ENCODE results near the gene PRC1. TPM values are rescaled to one million over a fixed set of nuclear protein-coding genes. Genes with fewer than 3 reads are reported as not detected.

PRC1 gene
- total RNA-seq, 1 donor from 2014 or later: 18.8 TPM

- H3K4me3 ChIP-seq (ENCODE audit: low read length in 3 of 3): no peak overlapping the region
- peaks cover under 1 to 8% (median 3%) of the 10 kb centered on the region in 3 donors for H3K4me1 ChIP-seq (ENCODE audit: control insufficient read depth in 3 of 3, insufficient read depth in 3 of 3, low read length in 3 of 3)
- H3K27me3 ChIP-seq (ENCODE audit: control insufficient read depth in 3 of 3, insufficient read depth in 3 of 3, low read length in 3 of 3): no peaks in the 10 kb centered on the region
- no peak overlapping the region for H3K9ac ChIP-seq (ENCODE audit: low read depth in 1 of 3, low read length in 3 of 3)
- no peaks in the 10 kb centered on the region for H3K9me3 ChIP-seq (ENCODE audit: control insufficient read depth in 3 of 3, low read length in 3 of 3)
- peaks cover 61 to 67% (median 63%) of the 10 kb centered on the region in 3 donors for H3K36me3 ChIP-seq (ENCODE audit: control insufficient read depth in 3 of 3, insufficient read depth in 3 of 3, low read length in 3 of 3)
- H3K27ac ChIP-seq (ENCODE audit: low read depth, low read length): no peak overlapping the region
Measured at GRCh38 chr15:90949979-90950675, 44.2 kb downstream of the PRC1 start.

- Histone ChIP-seq H3K9me3 (ENCODE audit: control insufficient read depth in 3 of 3, low read length in 3 of 3) (no peaks in the 10 kb centered on the region), H3K27me3 (ENCODE audit: control insufficient read depth in 3 of 3, insufficient read depth in 3 of 3, low read length in 3 of 3) (no peaks in the 10 kb centered on the region), H3K27ac (ENCODE audit: low read depth, low read length) (no peak overlapping the region), H3K36me3 (ENCODE audit: control insufficient read depth in 3 of 3, insufficient read depth in 3 of 3, low read length in 3 of 3) (peaks cover 68 to 76% (median 74%) of the 10 kb centered on the region in 3 donors), H3K9ac (ENCODE audit: low read depth in 1 of 3, low read length in 3 of 3) (no peak overlapping the region), H3K4me3 (ENCODE audit: low read length in 3 of 3) (no peak overlapping the region), H3K4me1 (ENCODE audit: control insufficient read depth in 3 of 3, insufficient read depth in 3 of 3, low read length in 3 of 3) (no peaks in the 10 kb centered on the region)
Measured at GRCh38 chr15:90948506-90948905, 45.8 kb downstream of the PRC1 start.

- H3K9me3 ChIP-seq (ENCODE audit: control insufficient read depth in 3 of 3, low read length in 3 of 3): no peaks in the 10 kb centered on the region
- H3K4me3 ChIP-seq (ENCODE audit: low read length in 3 of 3): no peak overlapping the region
- H3K4me1 ChIP-seq (ENCODE audit: control insufficient read depth in 3 of 3, insufficient read depth in 3 of 3, low read length in 3 of 3): no peaks in the 10 kb centered on the region
- no peaks in the 10 kb centered on the region for H3K27me3 ChIP-seq (ENCODE audit: control insufficient read depth in 3 of 3, insufficient read depth in 3 of 3, low read length in 3 of 3)
- no peak overlapping the region for H3K9ac ChIP-seq (ENCODE audit: low read depth in 1 of 3, low read length in 3 of 3)
- peaks cover 68 to 76% (median 74%) of the 10 kb centered on the region in 3 donors for H3K36me3 ChIP-seq (ENCODE audit: control insufficient read depth in 3 of 3, insufficient read depth in 3 of 3, low read length in 3 of 3)
- H3K27ac ChIP-seq (ENCODE audit: low read depth, low read length): no peak overlapping the region
Measured at GRCh38 chr15:90947577-90948357, 46.6 kb downstream of the PRC1 start.

DNA sequence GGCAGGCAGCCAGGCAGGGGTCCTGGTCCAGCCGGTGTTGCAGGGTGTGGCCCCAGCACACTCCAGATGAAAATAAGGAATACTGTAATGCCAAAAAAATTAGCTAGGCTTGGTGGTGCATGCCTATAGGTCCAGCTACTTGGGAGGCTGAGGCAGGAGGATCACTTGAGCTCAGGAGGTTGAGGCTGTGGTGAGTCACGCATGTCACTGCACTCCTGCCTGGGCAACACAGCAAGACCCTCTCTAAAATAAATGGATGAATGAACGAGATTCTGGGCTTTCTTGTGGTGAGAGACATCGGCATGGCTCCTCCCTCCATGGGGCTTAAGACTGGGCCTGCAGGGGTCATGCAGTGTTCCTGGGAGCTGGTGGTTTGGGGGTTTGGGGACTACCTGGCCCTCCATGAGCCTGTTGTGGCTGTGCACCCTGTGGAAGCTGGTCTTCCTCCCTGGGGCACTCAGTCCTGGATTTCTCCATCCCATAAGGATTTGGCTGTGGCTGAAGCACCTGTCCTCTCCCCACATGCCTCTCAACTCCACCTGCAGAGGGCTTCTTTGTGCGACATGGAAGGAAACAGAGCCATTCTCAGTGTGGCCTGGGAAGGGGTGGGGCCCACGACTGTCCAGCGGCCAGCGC lies 47.3 kb downstream of the PRC1 start:
- peaks cover 73 to 81% (median 78%) of the 10 kb centered on the region in 3 donors for H3K36me3 ChIP-seq (ENCODE audit: control insufficient read depth in 3 of 3, insufficient read depth in 3 of 3, low read length in 3 of 3)
- H3K4me3 ChIP-seq (ENCODE audit: low read length in 3 of 3): no peak overlapping the region
- no peaks in the 10 kb centered on the region for H3K27me3 ChIP-seq (ENCODE audit: control insufficient read depth in 3 of 3, insufficient read depth in 3 of 3, low read length in 3 of 3)
- H3K27ac ChIP-seq (ENCODE audit: low read depth, low read length): no peak overlapping the region
- H3K9me3 ChIP-seq (ENCODE audit: control insufficient read depth in 3 of 3, low read length in 3 of 3): no peaks in the 10 kb centered on the region
- no peaks in the 10 kb centered on the region for H3K4me1 ChIP-seq (ENCODE audit: control insufficient read depth in 3 of 3, insufficient read depth in 3 of 3, low read length in 3 of 3)
- no peak overlapping the region for H3K9ac ChIP-seq (ENCODE audit: low read depth in 1 of 3, low read length in 3 of 3)

GRCh38 chr15:90946538-90946937 lies 47.8 kb downstream of the PRC1 start:
- H3K9ac ChIP-seq (ENCODE audit: low read depth in 1 of 3, low read length in 3 of 3): no peak overlapping the region
- H3K36me3 ChIP-seq (ENCODE audit: control insufficient read depth in 3 of 3, insufficient read depth in 3 of 3, low read length in 3 of 3): peaks cover 71 to 80% (median 75%) of the 10 kb centered on the region in 3 donors
- H3K4me3 ChIP-seq (ENCODE audit: low read length in 3 of 3): no peak overlapping the region
- no peaks in the 10 kb centered on the region for H3K27me3 ChIP-seq (ENCODE audit: control insufficient read depth in 3 of 3, insufficient read depth in 3 of 3, low read length in 3 of 3)
- H3K27ac ChIP-seq (ENCODE audit: low read depth, low read length): no peak overlapping the region
- H3K9me3 ChIP-seq (ENCODE audit: control insufficient read depth in 3 of 3, low read length in 3 of 3): no peaks in the 10 kb centered on the region
- H3K4me1 ChIP-seq (ENCODE audit: control insufficient read depth in 3 of 3, insufficient read depth in 3 of 3, low read length in 3 of 3): no peaks in the 10 kb centered on the region

DNA sequence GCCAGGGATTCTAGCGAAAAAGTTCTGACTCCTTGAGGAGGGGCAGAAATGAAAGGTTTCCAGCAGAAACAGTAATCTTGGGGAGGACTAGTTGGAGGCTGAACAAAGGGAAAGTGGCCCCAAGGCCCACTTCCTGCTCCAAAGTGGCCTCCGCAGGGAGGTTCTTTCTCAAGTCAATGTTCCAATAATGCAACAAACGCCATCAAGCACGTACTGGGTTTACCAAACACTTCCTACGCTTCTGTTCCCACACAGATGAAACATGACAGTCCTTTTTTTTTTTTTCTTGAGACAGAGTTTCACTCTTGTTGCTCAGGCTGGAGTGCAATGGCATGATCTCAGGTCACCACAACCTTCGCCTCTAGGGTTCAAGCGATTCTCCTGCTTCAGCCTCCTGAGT lies 49.2 kb downstream of the PRC1 start:
- no peaks in the 10 kb centered on the region for H3K4me1 ChIP-seq (ENCODE audit: control insufficient read depth in 3 of 3, insufficient read depth in 3 of 3, low read length in 3 of 3)
- no peak overlapping the region for H3K4me3 ChIP-seq (ENCODE audit: low read length in 3 of 3)
- no peak overlapping the region for H3K27ac ChIP-seq (ENCODE audit: low read depth, low read length)
- H3K9me3 ChIP-seq (ENCODE audit: control insufficient read depth in 3 of 3, low read length in 3 of 3): no peaks in the 10 kb centered on the region
- no peak overlapping the region for H3K9ac ChIP-seq (ENCODE audit: low read depth in 1 of 3, low read length in 3 of 3)
- no peaks in the 10 kb centered on the region for H3K27me3 ChIP-seq (ENCODE audit: control insufficient read depth in 3 of 3, insufficient read depth in 3 of 3, low read length in 3 of 3)
- H3K36me3 ChIP-seq (ENCODE audit: control insufficient read depth in 3 of 3, insufficient read depth in 3 of 3, low read length in 3 of 3): peaks cover 73 to 80% (median 74%) of the 10 kb centered on the region in 3 donors

DNA sequence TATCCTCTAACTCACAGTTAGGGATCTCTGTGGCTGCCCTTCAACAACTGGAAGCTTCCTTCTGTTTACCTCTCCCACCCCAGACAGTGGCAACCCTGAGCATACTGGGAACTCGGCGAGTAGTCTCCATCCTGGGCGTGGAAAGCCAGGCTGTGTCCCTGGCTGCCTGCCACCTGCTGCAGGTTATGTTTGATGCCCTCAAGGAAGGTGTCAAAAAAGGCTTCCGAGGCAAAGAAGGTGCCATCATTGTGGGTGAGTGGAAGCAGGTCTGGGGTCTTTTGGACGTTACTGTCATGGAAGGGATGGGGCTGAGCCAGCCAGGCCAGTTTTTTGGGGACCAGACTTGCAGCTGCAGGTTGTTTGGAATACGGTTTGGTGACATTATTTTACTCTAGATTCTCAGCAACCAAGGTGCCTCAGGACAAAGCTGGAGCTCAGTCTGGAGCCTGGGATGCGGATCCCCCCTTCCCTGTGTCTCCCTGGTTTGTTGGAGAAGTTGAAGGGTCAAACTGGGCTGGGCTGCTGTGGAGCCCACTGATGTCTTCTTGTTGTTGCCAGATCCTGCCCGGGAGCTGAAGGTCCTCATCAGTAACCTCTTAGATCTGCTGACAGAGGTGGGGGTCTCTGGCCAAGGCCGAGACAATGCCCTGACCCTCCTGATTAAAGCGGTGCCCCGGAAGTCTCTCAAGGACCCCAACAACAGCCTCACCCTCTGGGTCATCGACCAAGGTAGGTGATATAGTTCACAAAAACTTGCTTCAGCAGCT lies 51.8 kb downstream of the PRC1 start:
- H3K36me3 ChIP-seq (ENCODE audit: control insufficient read depth in 3 of 3, insufficient read depth in 3 of 3, low read length in 3 of 3): peaks cover 67 to 71% (median 70%) of the 10 kb centered on the region in 3 donors
- no peaks in the 10 kb centered on the region for H3K27me3 ChIP-seq (ENCODE audit: control insufficient read depth in 3 of 3, insufficient read depth in 3 of 3, low read length in 3 of 3)
- no peak overlapping the region for H3K4me3 ChIP-seq (ENCODE audit: low read length in 3 of 3)
- H3K4me1 ChIP-seq (ENCODE audit: control insufficient read depth in 3 of 3, insufficient read depth in 3 of 3, low read length in 3 of 3): no peaks in the 10 kb centered on the region
- no peak overlapping the region for H3K9ac ChIP-seq (ENCODE audit: low read depth in 1 of 3, low read length in 3 of 3)
- no peaks in the 10 kb centered on the region for H3K9me3 ChIP-seq (ENCODE audit: control insufficient read depth in 3 of 3, low read length in 3 of 3)
- H3K27ac ChIP-seq (ENCODE audit: low read depth, low read length): no peak overlapping the region

DNA sequence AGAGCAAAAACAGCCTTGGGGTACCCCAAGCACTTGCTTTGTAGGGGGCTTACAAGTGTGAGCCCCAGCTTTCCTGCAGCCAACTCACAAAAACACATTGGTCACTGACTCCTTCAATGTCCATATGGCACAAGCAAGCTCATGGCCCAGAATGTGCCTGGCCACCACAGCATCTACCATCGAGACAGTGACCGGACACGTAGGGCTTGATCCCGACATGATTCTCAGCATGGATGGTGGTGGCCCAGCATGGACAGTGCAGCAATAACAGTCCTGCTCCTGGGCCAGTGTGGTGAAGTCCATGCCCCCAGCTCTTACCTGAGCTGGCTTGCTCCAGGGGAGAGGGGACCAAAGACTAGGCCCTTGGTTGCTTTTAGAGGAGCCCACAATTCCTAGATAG lies 53.3 kb downstream of the PRC1 start:
- Histone ChIP-seq H3K4me1 (ENCODE audit: control insufficient read depth in 3 of 3, insufficient read depth in 3 of 3, low read length in 3 of 3) (peaks cover 5 to 6% (median 5%) of the 10 kb centered on the region in 3 donors), H3K36me3 (ENCODE audit: control insufficient read depth in 3 of 3, insufficient read depth in 3 of 3, low read length in 3 of 3) (peaks cover 63 to 69% (median 65%) of the 10 kb centered on the region in 3 donors), H3K4me3 (ENCODE audit: low read length in 3 of 3) (no peak overlapping the region)

GRCh38 chr15:90939756-90940155 lies 54.6 kb downstream of the PRC1 start:
- no peaks in the 10 kb centered on the region for H3K27me3 ChIP-seq (ENCODE audit: control insufficient read depth in 3 of 3, insufficient read depth in 3 of 3, low read length in 3 of 3)
- no peak overlapping the region for H3K27ac ChIP-seq (ENCODE audit: low read depth, low read length)
- H3K9ac ChIP-seq (ENCODE audit: low read depth in 1 of 3, low read length in 3 of 3): no peak overlapping the region
- H3K9me3 ChIP-seq (ENCODE audit: control insufficient read depth in 3 of 3, low read length in 3 of 3): no peaks in the 10 kb centered on the region
- H3K4me1 ChIP-seq (ENCODE audit: control insufficient read depth in 3 of 3, insufficient read depth in 3 of 3, low read length in 3 of 3): peaks cover 11 to 13% (median 13%) of the 10 kb centered on the region in 3 donors
- H3K4me3 ChIP-seq (ENCODE audit: low read length in 3 of 3): no peak overlapping the region
- peaks cover 58 to 68% (median 61%) of the 10 kb centered on the region in 3 donors for H3K36me3 ChIP-seq (ENCODE audit: control insufficient read depth in 3 of 3, insufficient read depth in 3 of 3, low read length in 3 of 3)

More for the DNA sequence above, 53.3 kb downstream of the PRC1 start:
- H3K27me3 ChIP-seq (ENCODE audit: control insufficient read depth in 3 of 3, insufficient read depth in 3 of 3, low read length in 3 of 3): no peaks in the 10 kb centered on the region
- H3K9ac ChIP-seq (ENCODE audit: low read depth in 1 of 3, low read length in 3 of 3): no peak overlapping the region
- no peak overlapping the region for H3K27ac ChIP-seq (ENCODE audit: low read depth, low read length)
- no peaks in the 10 kb centered on the region for H3K9me3 ChIP-seq (ENCODE audit: control insufficient read depth in 3 of 3, low read length in 3 of 3)
